HepG2 (cell line): ENCODE data around the gene ARL5C. TPM values are rescaled to one million over a fixed set of nuclear protein-coding genes. Genes with fewer than 3 reads are reported as not detected.

Experiments
- ASH2L ChIP-seq: fragments of 300-600, 200-600 bp; sonication (generic); IDR thresholded peaks from 2 replicates; pipeline ENCODE4 v1.7.0; 2017; ENCODE audit warnings: low read depth, mild to moderate bottlenecking, moderate library complexity, mixed read lengths, low read length; ENCODE audit not compliant: insufficient read length
- ATF2 ChIP-seq: sonication (generic); formaldehyde crosslinking; IDR thresholded peaks from 2 replicates; pipeline ENCODE4 v1.4.0; 2020; ENCODE audit warnings: missing genetic modification reagents
- CC2D1A ChIP-seq: sonication (generic); formaldehyde crosslinking; IDR thresholded peaks from 2 replicates; pipeline ENCODE4 v1.8.1; 2023; ENCODE audit warnings: mild to moderate bottlenecking, missing genetic modification reagents
- JUNB ChIP-seq: sonication (generic); formaldehyde crosslinking; IDR thresholded peaks from 2 replicates; pipeline ENCODE4 v1.8.0; 2022; ENCODE audit warnings: missing genetic modification reagents, mild to moderate bottlenecking, borderline replicate concordance
- KDM6A ChIP-seq: IDR thresholded peaks from 2 replicates; pipeline ENCODE4 v1.6.1; 2016; ENCODE audit warnings: low read depth
- NCOR1 ChIP-seq: fragments of 200-600 bp; sonication (generic); IDR thresholded peaks from 2 replicates; pipeline ENCODE4 v1.7.0; 2017; ENCODE audit warnings: antibody characterized with exemption, low read length, borderline replicate concordance
- NR0B2 ChIP-seq: sonication (generic); formaldehyde crosslinking; IDR thresholded peaks from 2 replicates; pipeline ENCODE4 v1.4.0; 2020; ENCODE audit warnings: mild to moderate bottlenecking, missing genetic modification reagents
- SNRNP70 ChIP-seq: fragments of 200-400 bp; formaldehyde crosslinking; IDR thresholded peaks from 2 replicates; pipeline ENCODE4 v1.6.1; 2017; ENCODE audit warnings: mild to moderate bottlenecking, low read depth, low read length, moderate library complexity
- ZGPAT ChIP-seq: IDR thresholded peaks from 2 replicates; pipeline ENCODE4 v1.6.1; 2016; ENCODE audit warnings: mild to moderate bottlenecking
- ZNF260 ChIP-seq: sonication (generic); formaldehyde crosslinking; IDR thresholded peaks from 2 replicates; pipeline ENCODE4 v1.4.0; 2020; ENCODE audit warnings: missing genetic modification reagents, low read depth, mild to moderate bottlenecking, borderline replicate concordance
- ZNF652 ChIP-seq: IDR thresholded peaks from 2 replicates; pipeline ENCODE4 v1.6.1; 2016; ENCODE audit warnings: low read depth, borderline replicate concordance
- ZNF724P ChIP-seq: sonication (generic); formaldehyde crosslinking; IDR thresholded peaks from 2 replicates; pipeline ENCODE4 v1.8.0; 2022; ENCODE audit warnings: missing genetic modification reagents, borderline replicate concordance
- polyA plus RNA-seq, 8 experiments: library from polyadenylated mRNA; depleted of rRNA in 3 of 8; stranded (reverse) in 7 of 8; unstranded in 1 of 8; fragments of >200 nt; fragmentation: Illumina TruSeq in 4 of 8; extraction: Trizol in 4 of 8; gene quantifications; 2 replicates each; pipeline versions ENCODE4 v1.2.1 to v1.2.3, GENCODE V29; 2011 to 2016; ENCODE audit warnings: low read depth in 4 of 8, missing spikeins in 1 of 8, mixed read lengths in 1 of 8; ENCODE audit not compliant: insufficient read depth in 1 of 8
- total RNA-seq, 5 experiments: library from RNA; depleted of rRNA; stranded (reverse); fragments of >200 nt; fragmentation: Illumina TruSeq; extraction: Trizol; gene quantifications; 2 replicates each; pipeline ENCODE4 v1.2.3, GENCODE V29; 2016; ENCODE audit warnings: low read depth in 1 of 5
- TF ChIP-seq, protein P1 (sequence below): sonication (generic); formaldehyde crosslinking; IDR thresholded peaks from 2 replicates; pipeline ENCODE4 v1.9.0; 2021; ENCODE audit warnings: missing genetic modification reagents, borderline replicate concordance
- TF ChIP-seq, protein P2 (sequence below), 2 experiments: sonication (generic) in 1 of 2; formaldehyde crosslinking in 1 of 2; IDR thresholded peaks; 2 replicates each; pipeline versions ENCODE4 v1.5.1 to v1.6.1; 2011 to 2020; ENCODE audit warnings: borderline replicate concordance in 1 of 2, low read depth in 1 of 2, low read length in 1 of 2, mild to moderate bottlenecking in 1 of 2, missing genetic modification reagents in 1 of 2, moderate library complexity in 1 of 2
- TF ChIP-seq, protein P3 (sequence below): sonication (generic); formaldehyde crosslinking; conservative IDR thresholded peaks from 2 replicates; pipeline ENCODE4 v1.4.0; 2020; ENCODE audit warnings: missing genetic modification reagents

Gene ARL5C
- total and polyA plus RNA-seq, 2 of the 13 experiments (the other 11 are each of a cell fraction or from before 2014, with no cell fraction given): not detected

DNA sequence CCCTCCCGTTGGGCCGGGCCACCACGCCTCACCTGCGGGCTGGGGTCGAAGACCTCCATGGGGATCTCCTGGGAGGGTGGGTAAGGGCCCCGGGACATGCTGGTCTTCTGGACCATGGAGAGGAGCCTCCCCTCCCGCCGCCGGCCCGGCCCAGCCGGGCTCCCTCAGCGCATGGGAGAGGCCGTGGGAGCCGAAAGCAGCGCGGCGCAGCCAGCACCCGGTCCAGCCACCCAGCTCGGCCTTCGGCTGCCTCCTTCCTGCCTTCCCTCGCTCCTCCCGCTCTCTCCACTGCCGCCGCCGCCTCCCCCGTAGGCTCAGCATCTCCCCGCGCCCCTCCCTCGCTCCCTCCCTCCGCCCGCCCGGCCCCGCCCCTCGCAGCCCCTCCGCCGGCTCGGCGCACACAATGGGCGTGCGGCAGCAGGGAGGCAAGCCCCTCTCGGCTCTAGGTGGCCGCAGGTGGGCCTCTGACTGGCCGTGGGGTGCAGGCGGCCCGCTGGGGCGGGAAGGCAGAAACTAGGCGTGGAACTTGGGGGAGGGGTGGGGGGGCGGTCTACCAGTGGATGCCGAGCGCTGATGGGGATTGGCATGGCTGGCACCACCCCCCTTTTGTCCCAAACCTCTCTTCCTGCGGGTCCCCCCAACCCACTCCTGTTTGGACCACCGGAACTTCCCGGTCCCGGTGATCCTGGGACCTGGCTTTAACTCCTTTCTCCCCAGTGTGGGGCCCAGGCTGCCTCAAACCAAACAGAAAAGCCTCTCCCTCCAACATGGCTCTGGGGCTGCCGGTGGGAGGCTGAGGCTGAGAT is 31.6 kb upstream of the ARL5C start, which contains the start of gene CACNB1 (continued):
- TF ChIP-seq NR0B2 (no peak), ZNF724P (CRISPR knock-in tag) (no peak), ATF2 (CRISPR knock-in tag) (no peak), NCOR1 (no peak), ZNF652 (CRISPR knock-in tag) (peak; percentile 82), JUNB (CRISPR knock-in tag) (no peak), KDM6A (CRISPR knock-in tag) (no peak), SNRNP70 (no peak), ZGPAT (CRISPR knock-in tag) (peak; percentile 57; the same call in 1 of the 2 replicates), ZNF260 (no peak), ASH2L (no peak), CC2D1A (CRISPR knock-in tag) (no peak)
- TF ChIP-seq, protein P1, sequence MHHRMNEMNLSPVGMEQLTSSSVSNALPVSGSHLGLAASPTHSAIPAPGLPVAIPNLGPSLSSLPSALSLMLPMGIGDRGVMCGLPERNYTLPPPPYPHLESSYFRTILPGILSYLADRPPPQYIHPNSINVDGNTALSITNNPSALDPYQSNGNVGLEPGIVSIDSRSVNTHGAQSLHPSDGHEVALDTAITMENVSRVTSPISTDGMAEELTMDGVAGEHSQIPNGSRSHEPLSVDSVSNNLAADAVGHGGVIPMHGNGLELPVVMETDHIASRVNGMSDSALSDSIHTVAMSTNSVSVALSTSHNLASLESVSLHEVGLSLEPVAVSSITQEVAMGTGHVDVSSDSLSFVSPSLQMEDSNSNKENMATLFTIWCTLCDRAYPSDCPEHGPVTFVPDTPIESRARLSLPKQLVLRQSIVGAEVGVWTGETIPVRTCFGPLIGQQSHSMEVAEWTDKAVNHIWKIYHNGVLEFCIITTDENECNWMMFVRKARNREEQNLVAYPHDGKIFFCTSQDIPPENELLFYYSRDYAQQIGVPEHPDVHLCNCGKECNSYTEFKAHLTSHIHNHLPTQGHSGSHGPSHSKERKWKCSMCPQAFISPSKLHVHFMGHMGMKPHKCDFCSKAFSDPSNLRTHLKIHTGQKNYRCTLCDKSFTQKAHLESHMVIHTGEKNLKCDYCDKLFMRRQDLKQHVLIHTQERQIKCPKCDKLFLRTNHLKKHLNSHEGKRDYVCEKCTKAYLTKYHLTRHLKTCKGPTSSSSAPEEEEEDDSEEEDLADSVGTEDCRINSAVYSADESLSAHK (CRISPR knock-in tag): no peak
- TF ChIP-seq, protein P2, sequence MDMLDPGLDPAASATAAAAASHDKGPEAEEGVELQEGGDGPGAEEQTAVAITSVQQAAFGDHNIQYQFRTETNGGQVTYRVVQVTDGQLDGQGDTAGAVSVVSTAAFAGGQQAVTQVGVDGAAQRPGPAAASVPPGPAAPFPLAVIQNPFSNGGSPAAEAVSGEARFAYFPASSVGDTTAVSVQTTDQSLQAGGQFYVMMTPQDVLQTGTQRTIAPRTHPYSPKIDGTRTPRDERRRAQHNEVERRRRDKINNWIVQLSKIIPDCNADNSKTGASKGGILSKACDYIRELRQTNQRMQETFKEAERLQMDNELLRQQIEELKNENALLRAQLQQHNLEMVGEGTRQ (IDR thresholded peaks at IDR 0.05; ENCODE audit: low read depth, low read length): no peak
- TF ChIP-seq, protein P2 (CRISPR knock-in tag; IDR thresholded peaks at IDR 0.05; ENCODE audit: borderline replicate concordance): no peak
- TF ChIP-seq, protein P3, sequence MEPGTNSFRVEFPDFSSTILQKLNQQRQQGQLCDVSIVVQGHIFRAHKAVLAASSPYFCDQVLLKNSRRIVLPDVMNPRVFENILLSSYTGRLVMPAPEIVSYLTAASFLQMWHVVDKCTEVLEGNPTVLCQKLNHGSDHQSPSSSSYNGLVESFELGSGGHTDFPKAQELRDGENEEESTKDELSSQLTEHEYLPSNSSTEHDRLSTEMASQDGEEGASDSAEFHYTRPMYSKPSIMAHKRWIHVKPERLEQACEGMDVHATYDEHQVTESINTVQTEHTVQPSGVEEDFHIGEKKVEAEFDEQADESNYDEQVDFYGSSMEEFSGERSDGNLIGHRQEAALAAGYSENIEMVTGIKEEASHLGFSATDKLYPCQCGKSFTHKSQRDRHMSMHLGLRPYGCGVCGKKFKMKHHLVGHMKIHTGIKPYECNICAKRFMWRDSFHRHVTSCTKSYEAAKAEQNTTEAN (CRISPR knock-in tag): no peak
